Gastroesophageal sphincter (tissue), 4 donors: ENCODE data around the gene EFCAB5. TPM values are rescaled to one million over a fixed set of nuclear protein-coding genes. Genes with fewer than 3 reads are reported as not detected.

Experiments
- ATAC-seq: fragments of 150-250 bp; one replicate; pipeline ENCODE4 v1.9.1; 2016; ENCODE audit warnings: mild to moderate bottlenecking, moderate library complexity
- H3K27ac ChIP-seq, 4 donors: fragments of 200-600 bp; sonication (generic) in 3 of 4; 1 replicate in 3 of 4; 2 replicates in 1 of 4; pipeline ENCODE4 v1.5.1; 2016 to 2019
- H3K27me3 ChIP-seq: fragments of 200-600 bp; sonication (generic); one replicate; pipeline ENCODE4 v1.5.1; 2019
- H3K36me3 ChIP-seq, 2 donors: fragments of 200-600 bp; sonication (generic); one replicate each; pipeline ENCODE4 v1.5.1; 2019; ENCODE audit warnings: control low read depth in 1 of 2
- H3K4me1 ChIP-seq, 3 donors: fragments of 200-600 bp; sonication (generic); 1 replicate in 2 of 3; 2 replicates in 1 of 3; pipeline ENCODE4 v1.5.1; 2016 to 2019; ENCODE audit warnings: control low read depth in 2 of 3
- H3K4me3 ChIP-seq, 2 donors: fragments of 200-600 bp; sonication (generic); one replicate each; pipeline ENCODE4 v1.5.1; 2019; ENCODE audit warnings: mild to moderate bottlenecking in 1 of 2, moderate library complexity in 1 of 2
- H3K9me3 ChIP-seq, 3 donors: fragments of 200-600 bp; sonication (generic); one replicate each; pipeline ENCODE4 v1.5.1; 2017 to 2019; ENCODE audit warnings: control low read depth in 2 of 3
- CTCF ChIP-seq, 4 experiments: fragments of 200-600 bp in 2 of 4; fragments of 450-650 bp in 2 of 4; sonication (generic) in 1 of 4; IDR thresholded peaks; one replicate each; pipeline ENCODE4 v1.5.1; 2017 to 2019; ENCODE audit warnings: antibody characterized with exemption in 4 of 4, mild to moderate bottlenecking in 2 of 4, moderate library complexity in 2 of 4
- EP300 ChIP-seq: sonication (generic); formaldehyde crosslinking; IDR thresholded peaks from one replicate; pipeline ENCODE4 v1.6.1; 2017; ENCODE audit warnings: antibody characterized with exemption, mild to moderate bottlenecking
- POLR2A ChIP-seq, 2 donors: fragments of 450-650 bp; IDR thresholded peaks; one replicate each; pipeline ENCODE4 v1.6.1; 2017; ENCODE audit warnings: antibody characterized with exemption in 2 of 2, mild to moderate bottlenecking in 2 of 2, moderate library complexity in 1 of 2
- POLR2AphosphoS5 ChIP-seq: sonication (generic); formaldehyde crosslinking; IDR thresholded peaks from one replicate; pipeline ENCODE4 v1.6.1; 2017; ENCODE audit warnings: antibody characterized with exemption
- WGBS, 2 donors: methylation state at CpG; one replicate each; pipeline ENCODE4 v1.1.5; 2018; ENCODE audit warnings: low coverage in 1 of 2; 5-methylcytosine and 5-hydroxymethylcytosine counted together
- small RNA-seq, 4 donors: library from RNA; depleted of rRNA; stranded (forward); fragments of <200 nt; gene quantifications; one replicate each; pipeline ENCODE3, GENCODE V24; 2016
- total RNA-seq, 4 donors: library from RNA; depleted of rRNA; stranded (reverse); fragments of >200 nt; gene quantifications; one replicate each; pipeline ENCODE4 v1.1.0, GENCODE V29; 2016

Gene EFCAB5
- total RNA-seq, 4 donors from 2014 or later = 0.27 to 2.8 TPM; not detected in 2

GRCh38 chr17:30148376-30148775 is 206.9 kb downstream of the EFCAB5 start:
- 83 to 100% methylated on average over 1 of the region's 1 CpG for WGBS, 2 donors
- no peak overlapping the region for H3K27ac ChIP-seq
- no peak for ATAC-seq

DNA sequence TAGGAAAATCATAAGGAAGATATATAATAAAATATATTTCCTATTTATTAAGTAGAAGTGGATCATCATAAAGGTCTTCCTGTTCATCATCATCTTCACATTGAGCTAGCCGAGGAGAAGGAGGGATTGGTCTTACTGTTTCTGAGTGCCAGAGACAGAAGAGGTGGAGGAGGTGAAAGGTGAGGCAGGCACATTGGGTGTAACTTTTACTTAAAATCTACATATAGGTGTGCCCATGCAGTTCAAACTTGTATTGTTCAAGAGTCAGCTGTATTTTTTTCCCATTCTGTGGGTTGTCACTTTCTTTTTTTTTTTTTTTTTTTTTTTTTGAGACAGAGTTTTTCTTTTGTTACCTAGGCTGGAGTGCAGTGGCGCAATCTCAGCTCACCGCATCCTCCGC is 210.0 kb downstream of the EFCAB5 start:
- 44 to 80% methylated on average over 1 of the region's 4 CpGs for WGBS, 2 donors
- ATAC-seq = no peak
- Histone ChIP-seq H3K4me3 (no peak overlapping the region), H3K9me3 (no peaks in the 10 kb centered on the region), H3K27ac (no peak overlapping the region), H3K4me1 (peaks cover 0 to 8% (median 0%) of the 10 kb centered on the region in 3 donors), H3K36me3 (peaks cover 0 to 7% of the 10 kb centered on the region in 2 donors), H3K27me3 (no peaks in the 10 kb centered on the region)
- TF ChIP-seq POLR2A (IDR thresholded peaks at IDR 0.05) = no peak
- TF ChIP-seq POLR2AphosphoS5 = no peak

More at GRCh38 chr17:30148376-30148775, 206.9 kb downstream of the EFCAB5 start:
- peaks cover 0 to 8% (median 0%) of the 10 kb centered on the region in 3 donors for H3K4me1 ChIP-seq
- TF ChIP-seq EP300 (no peak), POLR2AphosphoS5 (no peak), POLR2A (IDR thresholded peaks at IDR 0.05) (no peak), CTCF (IDR thresholded peaks at IDR 0.05) (no peak)
- H3K9me3 ChIP-seq = no peaks in the 10 kb centered on the region
- H3K4me3 ChIP-seq = no peak overlapping the region
- H3K27me3 ChIP-seq = no peaks in the 10 kb centered on the region
- H3K36me3 ChIP-seq = peaks cover 0 to 5% of the 10 kb centered on the region in 2 donors

- TF ChIP-seq CTCF (IDR thresholded peaks at IDR 0.05) (no peak), POLR2A (IDR thresholded peaks at IDR 0.05) (no peak), EP300 (no peak), POLR2AphosphoS5 (no peak)
- Histone ChIP-seq H3K36me3 (peaks cover 0 to 10% of the 10 kb centered on the region in 2 donors), H3K4me1 (peaks cover 0 to under 1% (median 0%) of the 10 kb centered on the region in 3 donors), H3K27me3 (no peaks in the 10 kb centered on the region), H3K4me3 (no peak overlapping the region), H3K27ac (no peak overlapping the region), H3K9me3 (no peaks in the 10 kb centered on the region)
- ATAC-seq = no peak
Measured at GRCh38 chr17:30153463-30153862, 212.0 kb downstream of the EFCAB5 start.

GRCh38 chr17:30155389-30155788 is 214.0 kb downstream of the EFCAB5 start:
- Histone ChIP-seq H3K4me3 (no peak overlapping the region), H3K4me1 (no peaks in the 10 kb centered on the region), H3K27me3 (no peaks in the 10 kb centered on the region), H3K9me3 (peaks cover 0 to 14% (median 0%) of the 10 kb centered on the region in 3 donors), H3K27ac (no peak overlapping the region), H3K36me3 (peaks cover 0 to 15% of the 10 kb centered on the region in 2 donors)
- WGBS, 2 donors = 89 to 94% methylated on average over 2 of the region's 2 CpGs
- TF ChIP-seq EP300 (no peak), POLR2AphosphoS5 (no peak), POLR2A (IDR thresholded peaks at IDR 0.05) (no peak), CTCF (IDR thresholded peaks at IDR 0.05) (no peak)
- ATAC-seq = no peak

Small RNAs within 50 kb of the gene (small RNA-seq; reads per million reads assigned to genes)
- 0 reads per million in 4 donors for gene AC104984.5
- 0 reads per million in 4 donors for gene RNY4P13

Other genes with a start within 250 kb of the EFCAB5 start
- gene SSH2, start 11.4 kb upstream of the EFCAB5 start, total RNA-seq = 10 to 100 TPM; 16.0 to 39.7 (median 24.9) TPM
- 10 to 100 TPM; 24.8 to 39.5 (median 28.4) TPM for gene NSRP1, start 175.2 kb downstream of the EFCAB5 start, total RNA-seq